ENCODE data around the gene ITSN1.

- TF ChIP-seq CTCF (IDR thresholded peaks at IDR 0.05; ENCODE audit: low read depth, low read length, missing input control), result no peak
- TF ChIP-seq JUND (IDR thresholded peaks at IDR 0.05), result no peak
- no peak for TF ChIP-seq MAX (IDR thresholded peaks at IDR 0.05)
- TF ChIP-seq HNF4G (IDR thresholded peaks at IDR 0.05), result no peak
- TF ChIP-seq YY1 (IDR thresholded peaks at IDR 0.05), result no peak
- no peak for TF ChIP-seq ATF3 (IDR thresholded peaks at IDR 0.05)
- no peak for TF ChIP-seq EGR1 (IDR thresholded peaks at IDR 0.05; ENCODE audit: low read depth in 2 of 2)
- TF ChIP-seq TAF1 (conservative IDR thresholded peaks at IDR 0.05), result no peak
- TF ChIP-seq HNF4A (conservative IDR thresholded peaks at IDR 0.05), result no peak
- no peak for TF ChIP-seq REST (IDR thresholded peaks at IDR 0.05)
- no peak for TF ChIP-seq RAD21 (IDR thresholded peaks at IDR 0.05)
- TF ChIP-seq ZBTB33 (IDR thresholded peaks at IDR 0.05), result no peak
- TF ChIP-seq SP1 (IDR thresholded peaks at IDR 0.05), result no peak
- TF ChIP-seq GABPA (IDR thresholded peaks at IDR 0.05 in 1 of 2, conservative IDR thresholded peaks at IDR 0.05 in 1 of 2), result no peak
These were observed 145.1 kb downstream of the ITSN1 start for GRCh38 chr21:33787431-33787830.

All from liver (tissue), 3 donors.